ENCODE data around the gene VAV2. TPM values are rescaled to one million over a fixed set of nuclear protein-coding genes. Genes with fewer than 3 reads are reported as not detected.

The VAV2 gene
- polyA plus RNA-seq, 1 of the 3 experiments (the other 2 are of a cell fraction): 14.9 TPM

GRCh38 chr9:133806623-133807010 lies 185.5 kb downstream of the VAV2 start:
- no peak overlapping the region for H3K4me2 ChIP-seq
- H3K9ac ChIP-seq: no peak overlapping the region
- TF ChIP-seq MXI1 (IDR thresholded peaks at IDR 0.05; ENCODE audit: low read depth, low read length) (no peak), MEF2A (IDR thresholded peaks at IDR 0.05; ENCODE audit: borderline replicate concordance, low read depth) (no peak), USF1 (IDR thresholded peaks at IDR 0.05; ENCODE audit: borderline replicate concordance, low read depth) (no peak), EZH2phosphoT487 (IDR thresholded peaks at IDR 0.05; ENCODE audit: borderline replicate concordance, low read depth) (no peak), EP300 (IDR thresholded peaks at IDR 0.05; ENCODE audit: borderline replicate concordance in 1 of 2, low read depth in 1 of 2, low read length in 1 of 2) (no peak), GATA2 (CRISPR knock-in tag; IDR thresholded peaks at IDR 0.05) (no peak), FOSL2 (IDR thresholded peaks at IDR 0.05; ENCODE audit: borderline replicate concordance, low read depth) (no peak), CTCF (IDR thresholded peaks at IDR 0.05) (no peak), RFX5 (IDR thresholded peaks at IDR 0.05; ENCODE audit: low read length) (no peak), NFIC (IDR thresholded peaks at IDR 0.05; ENCODE audit: borderline replicate concordance) (no peak), SMC3 (IDR thresholded peaks at IDR 0.05; ENCODE audit: low read depth, low read length) (no peak)
- TF ChIP-seq, protein P1, sequence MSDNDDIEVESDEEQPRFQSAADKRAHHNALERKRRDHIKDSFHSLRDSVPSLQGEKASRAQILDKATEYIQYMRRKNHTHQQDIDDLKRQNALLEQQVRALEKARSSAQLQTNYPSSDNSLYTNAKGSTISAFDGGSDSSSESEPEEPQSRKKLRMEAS (IDR thresholded peaks at IDR 0.05; ENCODE audit: low read depth): no peak
- H3K27ac ChIP-seq (ENCODE audit: low read depth in 2 of 2, low read length in 1 of 2): no peak overlapping the region
- WGBS (ENCODE audit: low lambda C conversion rate): 90% methylated on average over 7 of the region's 17 CpGs
- peaks cover 0 to 32% of the 10 kb centered on the region in 2 experiments for H3K36me3 ChIP-seq (replicated peaks in 1 of 2; ENCODE audit: control insufficient read depth in 1 of 2, insufficient read depth in 2 of 2, low read length in 1 of 2)
- no peak overlapping the region for H2AFZ ChIP-seq (ENCODE audit: low read depth)
- H3F3A ChIP-seq (replicated peaks; ENCODE audit: insufficient read depth): no peaks in the 10 kb centered on the region
- H3K9me2 ChIP-seq: no peaks in the 10 kb centered on the region
- H3K9me3 ChIP-seq: no peaks in the 10 kb centered on the region
- ChIA-PET CTCF (interaction anchor here (1.4 to 3.0 kb wide), 3 partner anchors 25 to 187 kb away, joined by 6 to 13 read pairs (median 6); no protein-coding TSS in a partner anchor), POLR2A (no interaction called here)
- DNase-seq: no peak
- H3K79me2 ChIP-seq (ENCODE audit: insufficient read depth): no peaks in the 10 kb centered on the region
- no peaks in the 10 kb centered on the region; a peak in 1 of 4 replicates for H3K4me1 ChIP-seq (ENCODE audit: control insufficient read depth in 1 of 2, insufficient read depth in 2 of 2, low read depth in 1 of 2, low read length in 1 of 2)
- no peak overlapping the region for H3K4me3 ChIP-seq (ENCODE audit: low read depth in 2 of 2, low read length in 1 of 2)
- no peaks in the 10 kb centered on the region for H3K27me3 ChIP-seq (ENCODE audit: insufficient read depth)
- H4K20me1 ChIP-seq (ENCODE audit: insufficient read depth): peaks cover 3% of the 10 kb centered on the region; the same call in 1 of the 2 replicates

GRCh38 chr9:133805876-133806622 lies 186.1 kb downstream of the VAV2 start:
- peaks cover 3% of the 10 kb centered on the region; the same call in 1 of the 2 replicates for H4K20me1 ChIP-seq (ENCODE audit: insufficient read depth)
- no peak overlapping the region for H3K4me2 ChIP-seq
- no peaks in the 10 kb centered on the region for H3K79me2 ChIP-seq (ENCODE audit: insufficient read depth)
- no peak for DNase-seq
- no peak overlapping the region for H2AFZ ChIP-seq (ENCODE audit: low read depth)
- no peak overlapping the region for H3K4me3 ChIP-seq (ENCODE audit: low read depth in 2 of 2, low read length in 1 of 2)
- H3F3A ChIP-seq (replicated peaks; ENCODE audit: insufficient read depth): no peaks in the 10 kb centered on the region
- ChIA-PET CTCF (interaction anchor here (0.6 to 3.3 kb wide), 3 partner anchors 24 to 188 kb away, joined by 3 to 16 read pairs (median 13); no protein-coding TSS in a partner anchor), POLR2A (interaction anchor here (0.7 kb wide), 1 partner anchor 35 kb away, joined by 3 read pairs; no protein-coding TSS in a partner anchor)
- no peak overlapping the region for H3K9ac ChIP-seq
- no peak for TF ChIP-seq NFIC (IDR thresholded peaks at IDR 0.05; ENCODE audit: borderline replicate concordance)
- TF ChIP-seq GATA2 (CRISPR knock-in tag; IDR thresholded peaks at IDR 0.05): no peak
- no peak for TF ChIP-seq RCOR1 (IDR thresholded peaks at IDR 0.05; ENCODE audit: low read length)
- no peak for TF ChIP-seq ELF1 (IDR thresholded peaks at IDR 0.05)
- no peak for TF ChIP-seq EP300 (IDR thresholded peaks at IDR 0.05; ENCODE audit: borderline replicate concordance in 1 of 2, low read depth in 1 of 2, low read length in 1 of 2)
- TF ChIP-seq USF1 (IDR thresholded peaks at IDR 0.05; ENCODE audit: borderline replicate concordance, low read depth): no peak
- H3K4me1 ChIP-seq (ENCODE audit: control insufficient read depth in 1 of 2, insufficient read depth in 2 of 2, low read depth in 1 of 2, low read length in 1 of 2): peaks cover 0 to 3% of the 10 kb centered on the region in 2 experiments; a peak in 1 of 4 replicates
- WGBS (ENCODE audit: low lambda C conversion rate): 97% methylated on average over 13 of the region's 32 CpGs
- no peaks in the 10 kb centered on the region for H3K9me2 ChIP-seq
- no peaks in the 10 kb centered on the region for H3K27me3 ChIP-seq (ENCODE audit: insufficient read depth)
- no peak overlapping the region; a peak in 1 of 4 replicates for H3K27ac ChIP-seq (ENCODE audit: low read depth in 2 of 2, low read length in 1 of 2)
- H3K36me3 ChIP-seq (replicated peaks in 1 of 2; ENCODE audit: control insufficient read depth in 1 of 2, insufficient read depth in 2 of 2, low read length in 1 of 2): peaks cover 0 to 32% of the 10 kb centered on the region in 2 experiments
- no peaks in the 10 kb centered on the region for H3K9me3 ChIP-seq

Data from SK-N-SH (cell line).